Endodermal cell (in vitro differentiated cells): ENCODE measurements around the gene KIF9. TPM values are rescaled to one million over a fixed set of nuclear protein-coding genes. Genes with fewer than 3 reads are reported as not detected.

Experiments used
- DNase-seq: peaks from one replicate; pipeline ENCODE4 v3.0.0-alpha.2; 2017
- H3K27ac ChIP-seq: 2 replicates; pipeline ENCODE4 v1.5.1; 2013; ENCODE audit warnings: mild to moderate bottlenecking, low read depth, low read length, moderate library complexity
- H3K27me3 ChIP-seq: 2 replicates; pipeline ENCODE4 v1.6.1; 2013; ENCODE audit warnings: mild to moderate bottlenecking, low read length, moderate library complexity; ENCODE audit not compliant: insufficient read depth, control insufficient read depth, poor library complexity, severe bottlenecking
- H3K36me3 ChIP-seq: 2 replicates; pipeline ENCODE4 v1.7.0; 2013; ENCODE audit warnings: mild to moderate bottlenecking, low read length, moderate library complexity; ENCODE audit not compliant: control insufficient read depth, insufficient read depth
- H3K4me1 ChIP-seq: one replicate; pipeline ENCODE4 v1.7.0; 2013; ENCODE audit warnings: low read length; ENCODE audit not compliant: control insufficient read depth, insufficient read depth
- H3K4me3 ChIP-seq: 2 replicates; pipeline ENCODE4 v1.5.1; 2013; ENCODE audit warnings: mild to moderate bottlenecking, low read length, moderate library complexity
- H3K9ac ChIP-seq: 2 replicates; pipeline ENCODE4 v1.6.1; 2013; ENCODE audit warnings: mild to moderate bottlenecking, low read length, moderate library complexity; ENCODE audit not compliant: poor library complexity, severe bottlenecking; ENCODE audit errors: extremely low read depth
- H3K9me3 ChIP-seq: 2 replicates; pipeline ENCODE4 v1.6.1; 2013; ENCODE audit warnings: mild to moderate bottlenecking, low read length, moderate library complexity; ENCODE audit not compliant: control insufficient read depth
- H3K27ac Mint-ChIP-seq: 2 replicates; pipeline ENCODE4 v1.8.0; 2020; ENCODE audit warnings: mixed read lengths
- H3K27me3 Mint-ChIP-seq: 2 replicates; pipeline ENCODE4 v1.8.0; 2021; ENCODE audit warnings: mild to moderate bottlenecking, mixed read lengths; ENCODE audit not compliant: insufficient read depth
- H3K36me3 Mint-ChIP-seq: 2 replicates; pipeline ENCODE4 v1.8.0; 2020; ENCODE audit warnings: low read depth, mixed read lengths
- H3K4me1 Mint-ChIP-seq: 2 replicates; pipeline ENCODE4 v1.8.0; 2020; ENCODE audit warnings: mixed read lengths
- H3K4me3 Mint-ChIP-seq: 2 replicates; pipeline ENCODE4 v1.8.0; 2020; ENCODE audit warnings: mild to moderate bottlenecking, moderate library complexity, mixed read lengths
- H3K9me3 Mint-ChIP-seq: 2 replicates; pipeline ENCODE4 v1.8.0; 2020; ENCODE audit warnings: mild to moderate bottlenecking, mixed read lengths
- CTCF ChIP-seq: fragments of 200-600 bp; sonication (generic); conservative IDR thresholded peaks from 2 replicates; pipeline ENCODE4 v1.5.0; 2021; ENCODE audit warnings: antibody characterized with exemption, mild to moderate bottlenecking
- WGBS, 2 experiments: methylation state at CpG; one replicate each; pipeline versions ENCODE4 v1.1.5 to v1.1.7; 2013; ENCODE audit warnings: missing lambda C conversion rate in 2 of 2, mixed read lengths in 1 of 2; ENCODE audit not compliant: insufficient coverage in 1 of 2, insufficient read length in 1 of 2; 5-methylcytosine and 5-hydroxymethylcytosine counted together
- total RNA-seq, 2 donors: library from RNA; stranded (reverse); fragmentation: NEBNext Ultra II Directional in 1 of 2; extraction: Animal tissue kit (Norgen Biotek cat#: 25700) in 1 of 2; gene quantifications; 2 replicates in 1 of 2; 3 replicates in 1 of 2; pipeline ENCODE4 v1.2.1, GENCODE V29; 2021

KIF9 gene
- total RNA-seq, 2 donors from 2014 or later = 9.9 TPM

DNA sequence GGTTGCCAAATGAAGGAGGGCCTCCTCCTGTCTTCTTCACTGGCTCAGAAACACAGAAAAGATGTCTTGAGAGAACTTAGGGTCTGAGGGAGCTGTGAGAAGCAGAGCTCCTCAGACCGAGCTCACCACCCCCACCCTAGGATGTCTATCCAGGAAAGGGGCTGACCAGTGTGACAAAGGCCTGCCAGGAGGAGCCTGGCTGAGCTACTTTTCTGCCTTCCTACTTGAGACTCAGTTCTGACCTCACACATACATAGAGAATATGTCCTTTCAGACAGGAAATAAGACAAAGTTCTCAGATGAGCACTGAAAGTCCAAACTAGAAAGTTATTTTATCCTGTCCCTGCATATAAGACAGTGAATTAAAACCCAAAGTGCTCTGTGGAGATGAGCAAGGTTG is 54.5 kb downstream of the KIF9 start:
- no peak overlapping the region for H3K4me3 Mint-ChIP-seq
- H3K9me3 ChIP-seq = no peaks in the 10 kb centered on the region
- H3K4me1 Mint-ChIP-seq = peaks cover 4% of the 10 kb centered on the region
- no peak for TF ChIP-seq CTCF
- 13 to 86% methylated on average over 1 of the region's 1 CpG for WGBS, 2 experiments
- H3K9me3 Mint-ChIP-seq = no peaks in the 10 kb centered on the region
- no peaks in the 10 kb centered on the region for H3K36me3 ChIP-seq
- DNase-seq = no peak
- no peak overlapping the region for H3K9ac ChIP-seq
- H3K27me3 ChIP-seq = no peaks in the 10 kb centered on the region
- H3K27me3 Mint-ChIP-seq = no peaks in the 10 kb centered on the region
- H3K36me3 Mint-ChIP-seq = peaks cover 4% of the 10 kb centered on the region
- H3K4me1 ChIP-seq = no peaks in the 10 kb centered on the region
- H3K4me3 ChIP-seq = no peak overlapping the region
- H3K27ac ChIP-seq = no peak overlapping the region
- H3K27ac Mint-ChIP-seq = no peak overlapping the region

- Mint-ChIP-seq H3K4me3 (no peak overlapping the region), H3K9me3 (no peaks in the 10 kb centered on the region), H3K36me3 (peaks cover 4% of the 10 kb centered on the region), H3K27ac (no peak overlapping the region), H3K4me1 (peaks cover 4% of the 10 kb centered on the region), H3K27me3 (no peaks in the 10 kb centered on the region)
- WGBS, 2 experiments = 77 to 93% methylated on average over 7 of the region's 7 CpGs
- no peaks in the 10 kb centered on the region for H3K4me1 ChIP-seq
- H3K36me3 ChIP-seq = no peaks in the 10 kb centered on the region
- H3K4me3 ChIP-seq = no peak overlapping the region
- no peak overlapping the region for H3K9ac ChIP-seq
- H3K27ac ChIP-seq = no peak overlapping the region
- no peaks in the 10 kb centered on the region for H3K9me3 ChIP-seq
- H3K27me3 ChIP-seq = no peaks in the 10 kb centered on the region
- TF ChIP-seq CTCF = no peak
- no peak for DNase-seq
Measured at GRCh38 chr3:47227678-47228077, 54.9 kb downstream of the KIF9 start.

- H3K27ac Mint-ChIP-seq = no peak overlapping the region
- no peak overlapping the region for H3K27ac ChIP-seq
Measured at GRCh38 chr3:47225310-47225906, 57.2 kb downstream of the KIF9 start.

More at GRCh38 chr3:47225310-47225906, 57.2 kb downstream of the KIF9 start:
- no peak overlapping the region for H3K9ac ChIP-seq
- H3K4me3 Mint-ChIP-seq = no peak overlapping the region
- no peak for TF ChIP-seq CTCF
- no peaks in the 10 kb centered on the region for H3K9me3 Mint-ChIP-seq
- no peaks in the 10 kb centered on the region for H3K27me3 Mint-ChIP-seq
- DNase-seq = no peak
- peaks cover 7% of the 10 kb centered on the region for H3K4me1 Mint-ChIP-seq
- no peaks in the 10 kb centered on the region for H3K36me3 ChIP-seq
- WGBS, 2 experiments = 90 to 94% methylated on average over 5 of the region's 5 CpGs
- no peaks in the 10 kb centered on the region for H3K4me1 ChIP-seq
- no peaks in the 10 kb centered on the region for H3K9me3 ChIP-seq
- peaks cover 4% of the 10 kb centered on the region for H3K36me3 Mint-ChIP-seq
- no peak overlapping the region for H3K4me3 ChIP-seq
- H3K27me3 ChIP-seq = no peaks in the 10 kb centered on the region
